Keratinocyte (primary cell): ENCODE results near the gene DDX20. TPM values are rescaled to one million over a fixed set of nuclear protein-coding genes. Genes with fewer than 3 reads are reported as not detected.

Experiments used
- DNase-seq: peaks from one replicate; pipeline ENCODE4 v3.0.0-alpha.2; 2011; ENCODE audit warnings: low read depth, missing footprints, low spot score
- FAIRE-seq: peaks from 2 replicates; lab custom pipeline; 2011; peaks lifted over from hg19 to GRCh38; lab: Jason Lieb, UNC
- H2AFZ ChIP-seq: 2 replicates; pipeline ENCODE4 v1.6.0; 2012; ENCODE audit warnings: low read length, control low read depth, inconsistent platforms; ENCODE audit not compliant: control insufficient read depth
- H3K27ac ChIP-seq: 2 replicates; pipeline ENCODE4 v1.5.1; 2011; ENCODE audit warnings: low read length; ENCODE audit not compliant: control insufficient read depth, insufficient read depth
- H3K27me3 ChIP-seq: 3 replicates; pipeline ENCODE4 v1.6.0; 2011; ENCODE audit warnings: low read length; ENCODE audit not compliant: control insufficient read depth, insufficient read depth; ENCODE audit errors: extremely low read depth
- H3K36me3 ChIP-seq, 2 experiments: 2 replicates in 1 of 2; 3 replicates in 1 of 2; pipeline ENCODE4 v1.5.1; 2011; ENCODE audit warnings: low read length in 2 of 2, mild to moderate bottlenecking in 1 of 2; ENCODE audit not compliant: control insufficient read depth in 2 of 2, insufficient read depth in 2 of 2; ENCODE audit errors: extremely low read depth in 1 of 2
- H3K4me1 ChIP-seq: 3 replicates; pipeline ENCODE4 v1.5.1; 2011; ENCODE audit warnings: low read length; ENCODE audit not compliant: control insufficient read depth, insufficient read depth; ENCODE audit errors: extremely low read depth
- H3K4me2 ChIP-seq: 3 replicates; pipeline ENCODE4 v1.6.0; 2011; ENCODE audit warnings: low read depth, low read length; ENCODE audit not compliant: control insufficient read depth, insufficient read depth; ENCODE audit errors: extremely low read depth
- H3K4me3 ChIP-seq, 3 experiments: fragments of 200-600 bp in 1 of 3; sonication (generic) in 1 of 3; 2 replicates in 2 of 3; 3 replicates in 1 of 3; pipeline ENCODE4 v1.5.1; 2011 to 2016; ENCODE audit warnings: low read length in 3 of 3, mild to moderate bottlenecking in 3 of 3, control low read depth in 2 of 3, inconsistent platforms in 1 of 3, low read depth in 1 of 3, mixed read lengths in 1 of 3, mixed run types in 1 of 3, moderate library complexity in 1 of 3; ENCODE audit not compliant: control insufficient read depth in 2 of 3, insufficient read depth in 2 of 3; ENCODE audit errors: extremely low read depth in 1 of 3
- H3K79me2 ChIP-seq: 2 replicates; pipeline ENCODE4 v1.6.0; 2012; ENCODE audit warnings: low read length; ENCODE audit not compliant: control insufficient read depth, insufficient read depth
- H3K9ac ChIP-seq: 3 replicates; pipeline ENCODE4 v1.6.0; 2011; ENCODE audit warnings: low read length; ENCODE audit not compliant: control insufficient read depth, insufficient read depth; ENCODE audit errors: extremely low read depth
- H3K9me1 ChIP-seq: 3 replicates; pipeline ENCODE4 v1.6.0; 2011; ENCODE audit warnings: low read length; ENCODE audit not compliant: control insufficient read depth, insufficient read depth; ENCODE audit errors: extremely low read depth
- H3K9me3 ChIP-seq: 2 replicates; pipeline ENCODE4 v1.5.1; 2012; ENCODE audit warnings: low read depth, low read length; ENCODE audit not compliant: control insufficient read depth
- H4K20me1 ChIP-seq: 3 replicates; pipeline ENCODE4 v1.6.0; 2011; ENCODE audit warnings: low read length; ENCODE audit not compliant: control insufficient read depth, insufficient read depth; ENCODE audit errors: extremely low read depth
- EZH2 ChIP-seq: IDR thresholded peaks from one replicate; pipeline ENCODE4 v1.6.1; 2012; ENCODE audit warnings: inconsistent platforms, mild to moderate bottlenecking, low read length, moderate library complexity
- dilution Hi-C: fragments of 300-500 bp; cut with MboI; formaldehyde crosslinking; loops from one replicate; pipeline ENCODE4 v1.7.0; 2020; ENCODE audit warnings: low sequenced_read_pairs; ENCODE audit not compliant: extremely low pct_ligation_motif_present
- polyA plus RNA-seq, 5 experiments: library from polyadenylated mRNA; depleted of rRNA in 3 of 5; stranded (reverse) in 3 of 5; stranded (forward) in 1 of 5; unstranded in 1 of 5; fragments of >200 nt; gene quantifications; 1 replicate in 1 of 5; 2 replicates in 3 of 5; 3 replicates in 1 of 5; pipeline versions ENCODE4 v1.2.1 to v1.2.3, GENCODE V29; 2011 to 2012; ENCODE audit warnings: missing spikeins in 2 of 5, low read depth in 1 of 5, low replicate concordance in 1 of 5
- TF ChIP-seq, protein P1 (sequence below), 3 experiments: IDR thresholded peaks in 1 of 3; conservative IDR thresholded peaks in 1 of 3; optimal IDR thresholded peaks in 1 of 3; 2 replicates in 2 of 3; 3 replicates in 1 of 3; pipeline versions ENCODE3 to v1.5.1; 2011; ENCODE audit warnings: low read length in 3 of 3, mild to moderate bottlenecking in 3 of 3, moderate library complexity in 2 of 3, control low read depth in 1 of 3, inconsistent platforms in 1 of 3; ENCODE audit not compliant: insufficient read depth in 2 of 3; ENCODE audit errors: extremely low read depth in 1 of 3

Gene DDX20
- polyA plus RNA-seq, 1 donor (not counting 4 experiments of a cell fraction or from before 2014, with no cell fraction given) = 14.8 TPM

GRCh38 chr1:111735858-111736544 lies 19.7 kb upstream of the DDX20 start:
- no peak overlapping the region for H3K27ac ChIP-seq

DNA sequence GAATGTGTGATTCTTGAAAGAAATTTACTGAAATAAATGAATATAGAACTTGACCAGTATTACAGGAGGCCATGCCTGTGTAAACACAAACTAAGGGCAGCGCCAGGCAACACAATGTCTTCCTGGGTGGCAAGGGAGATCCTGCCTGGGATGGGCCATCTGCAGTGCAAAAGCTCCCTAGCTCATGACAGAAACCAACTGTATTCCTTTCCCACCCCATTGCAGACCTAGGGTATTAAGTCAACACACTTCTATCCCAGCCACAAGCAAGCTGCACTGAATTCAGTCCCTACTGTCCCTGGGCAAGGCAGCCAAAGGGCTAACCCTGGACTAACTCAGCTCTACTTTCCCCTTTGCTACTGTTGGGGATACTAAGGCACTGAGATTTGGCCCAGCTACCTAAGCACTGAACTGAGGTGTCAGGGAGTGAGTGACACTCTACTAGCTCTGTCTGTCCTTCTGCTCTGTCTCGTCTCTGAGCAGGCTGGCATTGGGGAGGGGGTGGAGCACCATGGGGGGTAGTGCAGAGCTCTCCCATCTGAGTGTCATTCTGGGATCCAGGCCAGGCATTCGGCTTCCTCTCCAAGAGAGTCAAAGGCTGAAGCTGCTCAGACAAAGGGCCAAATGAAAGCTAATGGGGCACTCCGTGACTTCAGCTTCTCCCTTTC lies 19.0 kb upstream of the DDX20 start:
- Histone ChIP-seq H3K4me2 (no peak overlapping the region), H3K9me3 (no peaks in the 10 kb centered on the region), H3K9me1 (no peaks in the 10 kb centered on the region), H3K9ac (no peak overlapping the region), H3K79me2 (no peaks in the 10 kb centered on the region), H3K27me3 (peaks cover 7% of the 10 kb centered on the region), H3K36me3 (no peaks in the 10 kb centered on the region), H4K20me1 (no peaks in the 10 kb centered on the region), H2AFZ (no peak overlapping the region), H3K4me3 (no peak overlapping the region), H3K27ac (no peak overlapping the region), H3K4me1 (peaks cover 27% of the 10 kb centered on the region)
- dilution Hi-C loops = no loop called here
- no peak for FAIRE-seq
- TF ChIP-seq, protein P1, sequence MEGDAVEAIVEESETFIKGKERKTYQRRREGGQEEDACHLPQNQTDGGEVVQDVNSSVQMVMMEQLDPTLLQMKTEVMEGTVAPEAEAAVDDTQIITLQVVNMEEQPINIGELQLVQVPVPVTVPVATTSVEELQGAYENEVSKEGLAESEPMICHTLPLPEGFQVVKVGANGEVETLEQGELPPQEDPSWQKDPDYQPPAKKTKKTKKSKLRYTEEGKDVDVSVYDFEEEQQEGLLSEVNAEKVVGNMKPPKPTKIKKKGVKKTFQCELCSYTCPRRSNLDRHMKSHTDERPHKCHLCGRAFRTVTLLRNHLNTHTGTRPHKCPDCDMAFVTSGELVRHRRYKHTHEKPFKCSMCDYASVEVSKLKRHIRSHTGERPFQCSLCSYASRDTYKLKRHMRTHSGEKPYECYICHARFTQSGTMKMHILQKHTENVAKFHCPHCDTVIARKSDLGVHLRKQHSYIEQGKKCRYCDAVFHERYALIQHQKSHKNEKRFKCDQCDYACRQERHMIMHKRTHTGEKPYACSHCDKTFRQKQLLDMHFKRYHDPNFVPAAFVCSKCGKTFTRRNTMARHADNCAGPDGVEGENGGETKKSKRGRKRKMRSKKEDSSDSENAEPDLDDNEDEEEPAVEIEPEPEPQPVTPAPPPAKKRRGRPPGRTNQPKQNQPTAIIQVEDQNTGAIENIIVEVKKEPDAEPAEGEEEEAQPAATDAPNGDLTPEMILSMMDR (optimal IDR thresholded peaks at IDR 0.05 in 1 of 3, IDR thresholded peaks at IDR 0.05 in 1 of 3, conservative IDR thresholded peaks at IDR 0.05 in 1 of 3; ENCODE audit: extremely low read depth in 1 of 3, insufficient read depth in 2 of 3, low read length in 3 of 3) = no peak
- TF ChIP-seq EZH2 = no peak
- DNase-seq = no peak

More at GRCh38 chr1:111735858-111736544, 19.7 kb upstream of the DDX20 start:
- Histone ChIP-seq H3K4me1 (peaks cover 27% of the 10 kb centered on the region), H3K36me3 (no peaks in the 10 kb centered on the region), H2AFZ (no peak overlapping the region), H3K79me2 (no peaks in the 10 kb centered on the region), H4K20me1 (no peaks in the 10 kb centered on the region), H3K9me3 (no peaks in the 10 kb centered on the region), H3K9ac (no peak overlapping the region), H3K9me1 (no peaks in the 10 kb centered on the region), H3K27me3 (peaks cover under 1% of the 10 kb centered on the region), H3K4me2 (no peak overlapping the region), H3K4me3 (no peak overlapping the region)
- TF ChIP-seq, protein P1 (optimal IDR thresholded peaks at IDR 0.05 in 1 of 3, IDR thresholded peaks at IDR 0.05 in 1 of 3, conservative IDR thresholded peaks at IDR 0.05 in 1 of 3; ENCODE audit: extremely low read depth in 1 of 3, insufficient read depth in 2 of 3, low read length in 3 of 3) = no peak
- no peak for TF ChIP-seq EZH2
- dilution Hi-C loops = no loop called here
- DNase-seq = no peak
- no peak for FAIRE-seq
